Stimulated activated CD4-positive, alpha-beta T cell treated with anti-CD3 and anti-CD28 coated beads, Interleukin-4, amount 100 ng/mL, for 1 hour (primary cell): ENCODE results near the gene CORO7.
"Not testable (repeated sequence)": the region's sequence is repeated elsewhere in the genome, so short reads cannot be mapped to it uniquely, and the experiment has no call there.

Experiments used
- DNase-seq: peaks from one replicate; pipeline ENCODE4 v3.0.0-alpha.2; 2020

The CORO7 gene

GRCh38 chr16:4401510-4401909 is 14.9 kb downstream of the CORO7 start:
- DNase-seq = no peak

GRCh38 chr16:4401094-4401501 is 15.3 kb downstream of the CORO7 start:
- no peak for DNase-seq

GRCh38 chr16:4399001-4399730 is 17.2 kb downstream of the CORO7 start:
- no peak for DNase-seq

- no peak for DNase-seq
Measured at GRCh38 chr16:4395055-4395726, 21.2 kb downstream of the CORO7 start.

- DNase-seq = not testable (repeated sequence)
Measured at GRCh38 chr16:4393850-4394249, 22.5 kb downstream of the CORO7 start.

GRCh38 chr16:4393240-4393600 is 23.2 kb downstream of the CORO7 start:
- DNase-seq = no peak

- DNase-seq = no peak
Measured at GRCh38 chr16:4392382-4393239, 23.8 kb downstream of the CORO7 start.

GRCh38 chr16:4391631-4392381 is 24.6 kb downstream of the CORO7 start:
- DNase-seq = no peak

- DNase-seq = no peak
Measured at GRCh38 chr16:4390266-4391260, 25.8 kb downstream of the CORO7 start.

GRCh38 chr16:4389051-4389955 is 27.1 kb downstream of the CORO7 start:
- no peak for DNase-seq

GRCh38 chr16:4388271-4389021 is 27.9 kb downstream of the CORO7 start:
- no peak for DNase-seq

- no peak for DNase-seq
Measured at GRCh38 chr16:4387781-4388180, 28.6 kb downstream of the CORO7 start.

GRCh38 chr16:4386951-4387565 is 29.3 kb downstream of the CORO7 start:
- DNase-seq = no peak

GRCh38 chr16:4386451-4386805 is 30.0 kb downstream of the CORO7 start:
- no peak for DNase-seq

GRCh38 chr16:4385789-4386450 is 30.5 kb downstream of the CORO7 start:
- DNase-seq = no peak

- no peak for DNase-seq
Measured at GRCh38 chr16:4385066-4385788, 31.2 kb downstream of the CORO7 start.

- DNase-seq = no peak
Measured at GRCh38 chr16:4384509-4384942, 31.9 kb downstream of the CORO7 start.
